A549 treated with dexamethasone at 1 μM for 4 hours (cell line): ENCODE results near the gene PGK2. TPM values are rescaled to one million over a fixed set of nuclear protein-coding genes. Genes with fewer than 3 reads are reported as not detected.

Experiments used
- total RNA-seq: library from RNA; stranded (reverse); fragments of 200-300 nt; extraction: Qiagen RNA extraction; gene quantifications from 5 replicates; pipeline ENCODE4 v1.2.3, GENCODE V29; 2022

The PGK2 gene
- not detected in 5 replicates for total RNA-seq

DNA sequence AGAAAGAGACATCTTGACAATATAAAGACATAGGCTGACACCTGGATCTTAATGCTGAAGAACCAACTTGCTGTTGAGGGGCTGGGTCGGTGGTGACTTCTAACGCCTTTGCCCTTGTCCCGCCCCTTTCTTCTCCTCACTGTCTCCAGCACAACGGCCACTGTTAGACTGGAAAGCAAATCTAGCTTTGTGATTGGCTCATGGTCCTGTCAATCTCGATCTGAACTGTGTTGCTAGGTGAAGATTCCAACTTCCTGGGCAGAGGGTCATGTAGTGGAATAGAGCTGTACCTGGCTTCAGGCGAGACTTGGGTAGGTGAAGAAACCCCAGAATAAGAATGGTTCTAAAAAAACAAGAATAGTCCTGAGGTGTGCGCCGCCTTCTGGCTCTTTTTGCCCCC is at the start of gene PGK2:
PGK2 (minus strand) TSS at position 110 of the 400 bp plus-strand sequence; CDS start at position 12, 98 bp downstream.

GRCh38 chr6:49744259-49744658 is 42.8 kb downstream of the PGK2 start, which contains the start of gene CRISP3:
CRISP3 (minus strand) TSS chr6:49744388; CDS start chr6:49744367, 21 bp downstream.

Other genes starting within 250 kb of the PGK2 start
- gene C6orf141, start 236.6 kb downstream of the PGK2 start, total RNA-seq: 6.3 to 8.8 TPM (median 7.4 TPM) in 5 replicates
- gene RHAG, start 150.4 kb downstream of the PGK2 start, total RNA-seq: 0.07 TPM in 1 of 5 replicates, not detected in the others
- gene CRISP2, start 73.7 kb downstream of the PGK2 start, total RNA-seq: not detected in 5 replicates
- not detected in 5 replicates for gene CRISP3, start 42.9 kb downstream of the PGK2 start, total RNA-seq
- not detected in 5 replicates for gene CRISP1, start 79.2 kb upstream of the PGK2 start, total RNA-seq
- gene DEFB114, start 176.9 kb upstream of the PGK2 start, total RNA-seq: not detected in 5 replicates
- not detected in 5 replicates for gene DEFB113, start 182.3 kb upstream of the PGK2 start, total RNA-seq
- gene DEFB110, start 234.7 kb upstream of the PGK2 start, total RNA-seq: not detected in 5 replicates